A549 treated with DMSO at 1 μM for 4 hours (cell line): ENCODE data around the gene CRB1. TPM values are rescaled to one million over a fixed set of nuclear protein-coding genes. Genes with fewer than 3 reads are reported as not detected.

ENCODE experiments used
- total RNA-seq: library from RNA; stranded (reverse); fragments of 200-300 nt; extraction: Qiagen RNA extraction; gene quantifications from 5 replicates; pipeline ENCODE4 v1.2.3, GENCODE V29; 2022; ENCODE audit warnings: low read depth

Gene CRB1
- not detected in 5 replicates for total RNA-seq

GRCh38 chr1:197268012-197268411 is at the start of gene CRB1:
CRB1 (plus strand) TSS chr1:197268252; CDS start chr1:197268413, 161 bp downstream.

Other genes starting within 250 kb of the CRB1 start
- gene F13B, start 201.0 kb upstream of the CRB1 start, total RNA-seq, result 0.05 to 0.13 TPM in 2 of 5 replicates, not detected in the others
- gene ASPM, start 121.6 kb upstream of the CRB1 start, total RNA-seq, result 19.9 to 30.2 TPM (median 28.2 TPM) in 5 replicates
- 2.8 to 5.0 TPM (median 4.1 TPM) in 5 replicates for gene ZBTB41, start 67.0 kb upstream of the CRB1 start, total RNA-seq